GM21423 (cell line): ENCODE results near the gene DYNC2H1.

Experiments
- ATAC-seq: cut with Tn5 transposase; IDR thresholded peaks from one replicate; pipeline ENCODE4 v1.9.1; 2021; ENCODE audit warnings: mild to moderate bottlenecking, moderate library complexity; ENCODE audit not compliant: unreplicated experiment

DYNC2H1 gene

DNA sequence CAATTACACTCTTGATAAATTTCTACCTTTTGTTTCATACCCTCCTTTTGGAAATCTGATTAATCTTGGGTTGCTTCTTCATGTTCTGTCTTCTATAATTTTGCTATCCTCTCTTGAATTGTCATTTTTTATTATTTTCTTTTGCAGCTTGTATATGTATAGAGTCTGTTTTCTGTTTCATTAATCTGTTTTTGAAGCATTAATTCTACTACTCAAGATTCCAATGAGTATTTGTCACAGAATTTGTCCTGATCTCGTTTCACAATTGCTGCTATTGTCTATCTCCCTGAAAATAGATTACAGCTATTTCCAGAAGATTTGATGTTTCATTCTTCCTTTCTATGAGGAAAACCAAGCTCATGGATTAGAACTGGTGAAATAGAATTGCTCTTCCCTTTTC is 406.1 kb downstream of the DYNC2H1 start:
- no peak for ATAC-seq

DNA sequence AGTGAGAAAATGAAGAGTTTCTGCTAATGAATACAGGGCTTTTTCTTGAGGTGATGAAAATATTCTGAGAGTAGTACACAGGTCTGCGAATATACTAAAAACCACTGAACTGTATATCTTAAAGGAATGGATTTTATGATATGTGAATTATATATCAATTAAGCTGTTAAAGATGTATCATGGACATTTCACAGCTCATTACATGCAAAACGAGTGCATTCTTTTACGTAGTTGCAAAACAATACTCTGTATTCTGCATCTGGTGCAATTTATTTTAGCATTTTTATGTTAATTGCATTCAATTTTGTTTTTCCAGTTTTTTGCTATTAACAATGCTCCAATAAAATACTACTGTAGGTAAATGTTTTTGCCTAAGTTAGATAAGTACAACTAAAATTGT is 411.6 kb downstream of the DYNC2H1 start:
- ATAC-seq = no peak

DNA sequence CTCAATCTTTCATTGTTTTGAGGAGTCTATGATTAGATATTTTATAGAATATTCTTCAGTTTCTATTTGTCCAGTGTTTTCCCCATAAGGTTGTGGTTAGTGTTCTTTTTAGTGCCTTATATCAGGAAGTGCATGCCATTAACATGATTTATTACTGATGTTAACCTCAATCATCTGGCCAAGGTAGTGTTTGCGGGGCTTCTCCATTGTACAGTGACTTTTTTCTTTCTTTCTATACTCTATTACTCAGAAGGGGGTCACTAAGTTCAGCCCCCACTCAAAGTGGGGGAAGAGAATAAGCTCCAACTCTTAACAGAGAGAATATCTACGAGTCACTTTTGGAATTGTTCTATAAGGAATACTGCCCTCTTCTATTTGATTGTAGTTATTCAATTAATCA is 415.8 kb downstream of the DYNC2H1 start:
- no peak for ATAC-seq

DNA sequence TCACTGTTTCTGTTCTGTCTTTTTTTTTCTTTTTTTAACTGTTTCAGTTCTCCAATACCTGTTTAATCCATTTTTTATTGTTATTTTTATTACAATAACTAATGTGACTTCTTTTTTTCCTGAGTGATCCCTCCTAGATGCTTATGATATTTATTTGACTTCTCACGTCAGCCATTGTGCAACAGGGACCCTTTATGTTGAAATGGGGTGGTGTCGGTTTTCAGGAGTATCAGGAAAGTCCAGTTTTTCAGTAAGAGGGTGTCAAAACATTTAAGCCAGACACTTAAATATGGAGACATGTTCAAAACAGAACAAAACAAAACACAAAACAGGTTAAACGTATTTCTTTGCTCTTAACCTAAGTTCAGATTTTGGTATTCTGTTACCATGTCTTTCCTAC is 418.8 kb downstream of the DYNC2H1 start:
- ATAC-seq = no peak

DNA sequence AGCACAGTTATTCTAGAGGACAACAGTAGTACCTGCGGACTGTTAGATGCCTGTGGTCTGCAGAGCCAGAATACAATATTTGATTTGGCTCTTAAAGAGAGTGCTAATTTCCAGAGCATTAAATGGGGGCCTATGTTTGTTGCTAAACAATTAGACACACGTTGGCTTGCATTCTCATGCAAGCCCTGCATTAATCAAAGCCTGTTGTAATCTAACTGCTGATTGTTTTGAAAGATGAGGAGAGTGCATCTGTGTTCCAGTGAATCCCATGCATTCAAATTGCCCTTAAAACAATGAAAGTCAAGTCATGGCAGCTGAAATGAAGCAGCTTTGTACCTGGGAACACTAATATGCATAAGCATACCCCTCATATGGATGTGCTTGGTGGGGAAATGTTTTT is 419.4 kb downstream of the DYNC2H1 start:
- ATAC-seq = no peak

DNA sequence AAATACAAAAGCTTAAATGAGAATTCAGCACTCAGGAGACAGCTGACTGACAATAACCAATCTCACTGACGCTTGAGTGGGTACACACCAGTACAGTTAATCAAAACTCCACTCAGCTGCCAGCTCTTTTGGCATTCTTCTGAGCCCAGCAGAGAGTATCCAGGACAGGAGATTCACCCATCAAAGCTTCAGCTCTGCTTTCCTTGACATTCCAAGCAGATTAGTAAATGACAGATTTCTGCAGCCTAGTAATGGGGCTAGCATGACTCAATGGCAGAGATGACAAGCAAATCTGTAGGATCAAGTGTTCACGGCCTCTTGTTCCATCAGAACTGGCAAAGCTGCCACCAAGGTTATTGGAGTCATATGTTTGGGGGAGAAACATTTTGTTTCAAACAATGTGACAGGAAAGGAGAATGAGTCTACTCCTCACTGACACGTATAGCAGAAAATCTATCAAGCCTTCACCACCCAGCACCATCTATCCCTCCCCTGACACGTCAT is 420.0 kb downstream of the DYNC2H1 start:
- ATAC-seq = no peak
